ENCODE measurements around the gene ZNF746. TPM values are rescaled to one million over a fixed set of nuclear protein-coding genes. Genes with fewer than 3 reads are reported as not detected.
A peak's percentile ranks its signal among the peaks of the same experiment; 100 is the strongest.
"Not testable (repeated sequence)": the region's sequence is repeated elsewhere in the genome, so short reads cannot be mapped to it uniquely, and the experiment has no call there.

ZNF746 gene
- total RNA-seq, 1 donor from 2014 or later, result 24.8 TPM

DNA sequence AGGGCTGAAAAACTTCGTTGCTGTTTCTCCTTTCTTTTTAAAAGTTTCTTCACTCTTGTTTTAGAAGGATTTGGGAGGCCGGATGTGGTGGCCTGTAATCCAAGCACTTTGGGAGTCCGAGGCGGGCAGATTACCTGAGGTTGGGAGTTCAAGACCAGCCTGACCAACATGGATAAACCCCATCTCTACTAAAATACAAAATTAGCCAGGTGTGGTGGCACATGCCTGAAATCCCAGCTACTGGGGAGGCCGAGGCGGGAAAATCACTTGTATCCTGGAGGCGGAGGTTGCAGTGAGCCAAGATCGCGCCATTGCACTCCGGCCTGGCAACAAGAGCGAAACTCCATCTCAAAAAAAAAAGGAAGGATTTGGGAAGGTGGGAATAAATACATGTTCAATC is 51.6 kb downstream of the ZNF746 start:
- H3K27ac Mint-ChIP-seq, result not testable (repeated sequence)
- peaks cover 46% of the 10 kb centered on the region for H3K36me3 Mint-ChIP-seq (ENCODE audit: low read depth)

DNA sequence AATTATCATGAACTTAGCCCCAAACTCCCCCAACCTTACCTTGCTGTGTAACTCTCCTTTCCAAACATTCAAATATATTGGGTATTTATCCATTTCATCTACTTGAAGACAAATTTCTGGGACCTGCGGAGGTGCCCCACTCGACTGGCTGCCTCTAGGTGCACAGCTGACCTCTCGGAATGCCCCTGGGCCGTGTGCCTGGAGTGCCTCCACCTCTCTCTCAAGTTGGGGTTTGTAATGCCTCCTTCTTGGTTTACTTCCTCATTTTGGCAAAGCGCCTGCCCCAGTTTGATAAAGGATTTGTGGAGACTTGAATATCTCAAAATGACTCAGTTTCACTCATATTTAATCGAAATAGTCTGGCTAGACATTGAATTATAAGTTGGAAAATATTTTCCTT is 53.3 kb downstream of the ZNF746 start:
- H3K4me3 Mint-ChIP-seq, result no peak overlapping the region
- no peaks in the 10 kb centered on the region for H3K27me3 Mint-ChIP-seq
- no peaks in the 10 kb centered on the region for H3K9me3 Mint-ChIP-seq
- intact Hi-C loops (cut with micrococcal nuclease), result no loop called here
- peaks cover 32% of the 10 kb centered on the region for H3K36me3 Mint-ChIP-seq (ENCODE audit: low read depth)
- no peak overlapping the region for H3K27ac Mint-ChIP-seq
- H3K4me1 Mint-ChIP-seq, result peaks cover 14% of the 10 kb centered on the region
- DNase-seq, result no peak

More for the DNA sequence above, 51.6 kb downstream of the ZNF746 start:
- H3K4me1 Mint-ChIP-seq; H3K9me3 Mint-ChIP-seq; H3K27me3 Mint-ChIP-seq; intact Hi-C loops (cut with micrococcal nuclease); H3K4me3 Mint-ChIP-seq; DNase-seq: not testable (repeated sequence)

DNA sequence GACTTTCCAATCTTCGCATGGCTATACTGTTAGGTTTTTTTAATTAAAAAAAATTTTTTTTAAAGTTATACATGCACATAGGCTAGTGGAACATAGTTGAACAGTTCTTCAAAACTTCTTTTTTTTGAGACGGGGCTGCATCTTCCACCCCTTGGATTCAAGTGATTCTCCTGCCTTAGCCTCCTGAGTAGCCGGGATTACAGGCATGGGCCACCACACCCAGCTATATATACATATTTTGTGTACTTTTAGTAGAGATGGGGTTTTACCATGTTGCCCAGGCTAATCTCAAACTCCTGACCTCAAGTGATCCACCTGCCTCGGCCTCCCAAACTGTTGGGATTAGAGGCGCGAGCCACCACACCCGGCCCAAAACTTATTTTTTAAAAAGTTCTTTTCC is 54.1 kb downstream of the ZNF746 start:
- H3K4me3 Mint-ChIP-seq, result no peak overlapping the region
- intact Hi-C loops (cut with micrococcal nuclease), result no loop called here
- no peaks in the 10 kb centered on the region for H3K9me3 Mint-ChIP-seq
- no peaks in the 10 kb centered on the region for H3K27me3 Mint-ChIP-seq
- peaks cover 29% of the 10 kb centered on the region for H3K36me3 Mint-ChIP-seq (ENCODE audit: low read depth)
- peaks cover 17% of the 10 kb centered on the region for H3K4me1 Mint-ChIP-seq
- H3K27ac Mint-ChIP-seq, result no peak overlapping the region
- DNase-seq, result no peak

DNA sequence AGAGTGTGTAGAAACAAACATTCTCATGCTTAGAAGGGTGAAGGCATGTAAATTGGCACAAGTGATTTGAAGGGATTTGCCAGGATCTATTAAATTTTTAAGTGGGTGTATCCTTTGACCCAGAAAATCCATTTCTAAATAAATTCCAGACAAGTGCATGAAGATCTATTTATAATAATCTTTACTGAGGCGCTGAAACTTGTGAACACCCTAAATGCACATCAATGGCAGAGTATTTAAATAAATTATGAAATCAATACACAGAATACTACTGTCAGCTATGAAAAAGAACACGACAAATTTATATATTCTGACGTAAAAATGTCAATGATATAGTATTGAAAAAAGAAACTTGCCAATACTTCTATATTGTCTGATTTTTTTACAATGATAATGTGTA is 54.7 kb downstream of the ZNF746 start:
- Mint-ChIP-seq H3K4me3 (no peak overlapping the region), H3K36me3 (ENCODE audit: low read depth) (peaks cover 29% of the 10 kb centered on the region), H3K9me3 (no peaks in the 10 kb centered on the region), H3K27ac (no peak overlapping the region), H3K4me1 (peaks cover 17% of the 10 kb centered on the region), H3K27me3 (no peaks in the 10 kb centered on the region)
- intact Hi-C loops (cut with micrococcal nuclease), result no loop called here
- no peak for DNase-seq

DNA sequence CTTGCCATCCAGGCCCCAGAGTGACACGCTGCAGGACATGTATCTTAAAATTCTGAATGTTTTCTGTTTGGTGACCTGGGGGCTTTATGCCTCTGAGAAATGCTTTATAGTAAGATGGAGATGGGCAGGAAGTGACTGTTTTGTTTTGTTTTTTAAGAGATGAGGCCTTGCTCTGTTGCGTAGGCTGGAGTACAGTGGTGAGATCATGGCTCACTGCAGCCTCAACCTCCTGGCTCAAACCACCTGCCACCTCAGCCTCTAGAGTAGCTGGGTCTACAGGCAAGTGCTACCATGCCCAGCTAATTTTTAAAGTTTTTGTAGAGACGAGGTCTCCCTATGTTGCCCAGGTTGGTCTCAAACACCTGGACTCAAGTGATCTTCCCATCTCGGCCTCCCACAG is 57.4 kb downstream of the ZNF746 start:
- Mint-ChIP-seq H3K36me3 (ENCODE audit: low read depth) (peaks cover 24% of the 10 kb centered on the region), H3K9me3 (no peaks in the 10 kb centered on the region), H3K4me1 (peaks cover 16% of the 10 kb centered on the region), H3K27ac (peak overlapping the region; percentile 68), H3K4me3 (no peak overlapping the region), H3K27me3 (no peaks in the 10 kb centered on the region)
- DNase-seq, result peak; percentile 68
- intact Hi-C loops (cut with micrococcal nuclease), result no loop called here

DNA sequence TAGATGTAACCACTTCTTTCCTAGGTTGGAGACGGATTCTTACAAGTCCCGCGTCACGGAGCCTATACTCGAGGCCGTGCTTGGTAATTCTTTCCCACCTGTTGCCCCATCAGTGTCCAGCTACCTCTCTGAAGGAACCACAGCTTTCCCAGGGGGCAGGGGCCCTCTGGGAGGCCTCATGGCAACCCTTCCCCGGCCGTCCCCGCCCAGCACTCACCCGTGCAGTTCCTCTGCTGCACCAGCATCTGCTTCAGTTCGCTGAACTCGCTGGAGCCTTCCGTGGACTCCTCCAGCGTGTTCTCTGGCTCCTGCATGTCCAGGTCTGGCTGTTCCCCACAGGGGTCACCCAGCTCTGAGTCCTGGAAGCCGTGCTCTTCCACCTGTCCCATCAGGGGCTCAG is 61.3 kb downstream of the ZNF746 start:
- intact Hi-C loops (cut with micrococcal nuclease), result no loop called here
- Mint-ChIP-seq H3K4me1 (peaks cover 16% of the 10 kb centered on the region), H3K4me3 (no peak overlapping the region), H3K9me3 (no peaks in the 10 kb centered on the region), H3K27me3 (no peaks in the 10 kb centered on the region), H3K27ac (no peak overlapping the region), H3K36me3 (ENCODE audit: low read depth) (peaks cover 37% of the 10 kb centered on the region)
- no peak for DNase-seq

DNA sequence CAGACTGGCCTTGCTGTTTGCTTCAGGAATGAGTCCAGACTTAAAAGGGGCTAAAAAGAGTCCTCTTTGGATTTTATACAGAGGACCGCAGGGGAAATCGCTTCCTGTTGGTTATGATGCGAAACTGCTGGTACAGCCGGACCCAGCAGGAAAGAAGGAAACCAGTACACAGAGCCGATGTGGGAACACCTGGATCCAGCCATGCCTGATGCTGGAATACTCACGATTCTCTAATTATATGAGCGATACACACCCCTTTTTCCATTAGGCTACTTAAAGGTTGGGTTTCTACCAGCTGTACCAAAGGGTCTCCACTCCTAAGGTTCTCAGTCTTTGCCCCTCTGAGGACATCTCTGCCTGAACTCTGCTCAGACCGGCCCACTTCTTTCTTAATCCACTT is 64.5 kb downstream of the ZNF746 start:
- Mint-ChIP-seq H3K36me3 (ENCODE audit: low read depth) (peaks cover 56% of the 10 kb centered on the region), H3K27ac (no peak overlapping the region), H3K9me3 (no peaks in the 10 kb centered on the region), H3K4me3 (no peak overlapping the region), H3K27me3 (no peaks in the 10 kb centered on the region), H3K4me1 (peaks cover 13% of the 10 kb centered on the region)
- DNase-seq, result no peak
- intact Hi-C loops (cut with micrococcal nuclease), result no loop called here

DNA sequence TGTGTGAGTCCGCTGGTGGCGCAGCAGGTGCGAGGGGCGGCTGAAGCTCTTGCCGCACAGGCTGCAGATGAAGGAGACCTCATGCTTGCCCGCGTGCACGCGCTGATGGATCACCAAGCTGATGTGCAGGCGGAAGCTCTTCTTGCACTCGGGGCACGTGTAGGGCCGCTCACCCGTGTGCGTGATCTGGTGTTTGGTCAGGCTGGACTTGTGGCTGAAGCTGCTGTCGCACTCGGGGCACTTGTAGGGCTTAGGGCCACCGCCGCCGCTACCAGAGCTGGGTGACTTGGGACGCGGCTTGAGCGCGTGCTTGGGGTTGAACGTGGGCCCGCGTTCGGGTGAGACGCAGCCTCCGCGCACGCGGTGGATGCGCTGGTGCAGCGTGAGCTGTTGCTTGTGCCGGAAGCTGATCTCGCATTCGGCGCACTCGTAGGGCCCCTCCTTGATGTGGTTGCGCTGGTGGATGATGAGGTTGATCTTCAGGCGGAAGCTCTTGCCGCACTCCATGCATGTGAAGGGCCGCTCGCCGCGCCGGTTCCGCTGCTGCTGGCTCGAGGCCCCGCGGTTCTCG is 65.4 kb downstream of the ZNF746 start:
- intact Hi-C loops (cut with micrococcal nuclease), result no loop called here
- H3K4me1 Mint-ChIP-seq, result peaks cover 12% of the 10 kb centered on the region
- H3K36me3 Mint-ChIP-seq (ENCODE audit: low read depth), result peaks cover 52% of the 10 kb centered on the region
- no peak for DNase-seq
- no peak overlapping the region for H3K27ac Mint-ChIP-seq
- H3K27me3 Mint-ChIP-seq, result no peaks in the 10 kb centered on the region
- no peak overlapping the region for H3K4me3 Mint-ChIP-seq
- H3K9me3 Mint-ChIP-seq, result no peaks in the 10 kb centered on the region

DNA sequence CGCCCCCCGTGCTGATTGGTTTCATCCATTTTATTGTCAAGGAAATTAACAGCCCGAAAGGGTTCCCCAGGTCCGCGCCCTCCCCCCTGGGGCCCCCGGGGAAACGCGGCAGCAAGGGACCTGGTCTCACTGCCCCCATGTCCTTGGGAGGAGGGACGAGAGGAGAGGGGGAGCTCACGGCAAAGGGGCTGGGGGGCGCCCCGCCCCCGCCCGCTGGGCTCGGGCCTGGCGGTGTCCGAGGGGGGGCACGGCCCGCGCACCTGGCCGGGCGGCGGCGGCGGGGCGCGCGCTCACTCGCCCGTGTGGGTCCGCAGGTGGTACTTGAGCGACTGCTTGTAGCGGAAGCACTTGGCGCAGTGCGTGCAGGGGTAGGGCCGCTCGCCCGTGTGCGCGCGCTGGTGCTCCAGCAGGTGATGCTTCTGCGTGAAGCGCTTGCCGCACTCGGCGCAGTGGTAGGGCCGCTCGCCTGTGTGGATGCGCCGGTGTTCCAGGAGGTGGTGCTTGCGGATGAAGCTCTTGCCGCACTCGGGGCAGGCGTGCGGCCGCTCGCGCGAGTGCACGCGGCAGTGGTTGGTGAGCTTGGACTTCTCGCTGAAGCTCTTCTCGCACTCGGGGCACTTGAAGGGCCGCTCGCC is 66.0 kb downstream of the ZNF746 start:
- H3K27me3 Mint-ChIP-seq, result no peaks in the 10 kb centered on the region
- no peaks in the 10 kb centered on the region for H3K9me3 Mint-ChIP-seq
- no peak overlapping the region for H3K4me3 Mint-ChIP-seq
- peaks cover 49% of the 10 kb centered on the region for H3K36me3 Mint-ChIP-seq (ENCODE audit: low read depth)
- no peak overlapping the region for H3K27ac Mint-ChIP-seq
- no peak for DNase-seq
- intact Hi-C loops (cut with micrococcal nuclease), result no loop called here
- H3K4me1 Mint-ChIP-seq, result peaks cover 11% of the 10 kb centered on the region

DNA sequence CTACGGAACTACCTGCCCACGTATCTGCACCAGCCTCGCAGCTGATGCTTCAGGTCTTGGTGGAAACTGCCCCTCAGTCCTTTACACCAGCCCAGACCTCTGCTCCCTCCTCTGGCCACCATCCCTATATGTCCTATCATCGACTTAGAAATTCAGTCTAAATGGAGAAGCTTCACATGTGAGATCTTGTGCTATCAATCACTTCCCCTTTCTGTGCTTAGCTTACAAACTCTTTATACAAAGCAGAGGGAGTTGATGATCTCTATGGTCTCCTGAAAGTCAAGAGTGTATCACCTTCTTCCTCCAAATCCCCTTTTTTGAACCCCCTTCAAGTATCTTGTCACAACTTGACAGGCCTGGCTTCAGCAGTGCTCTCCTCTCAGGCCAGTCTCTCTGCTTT is 67.4 kb downstream of the ZNF746 start:
- intact Hi-C loops (cut with micrococcal nuclease), result no loop called here
- peaks cover 43% of the 10 kb centered on the region for H3K36me3 Mint-ChIP-seq (ENCODE audit: low read depth)

DNA sequence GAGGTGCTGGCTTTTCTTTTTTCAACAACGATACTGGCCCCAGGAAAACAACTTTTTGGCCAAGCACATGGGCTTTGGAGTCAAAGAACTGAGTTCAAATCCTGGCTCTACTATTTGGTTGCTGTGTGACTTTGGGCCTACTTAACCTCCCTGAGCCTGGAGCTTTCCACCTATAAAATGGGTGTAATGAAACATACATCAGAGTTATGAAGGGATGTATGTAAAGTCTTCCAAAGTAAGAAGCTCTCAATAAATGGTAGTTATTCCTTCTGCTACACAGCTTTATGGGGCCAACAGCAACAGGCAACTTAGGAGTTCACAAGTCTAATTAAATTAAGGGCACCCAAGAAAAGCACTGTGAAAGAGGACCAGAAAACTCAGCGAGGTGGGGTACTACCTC is 69.7 kb downstream of the ZNF746 start:
- H3K36me3 Mint-ChIP-seq (ENCODE audit: low read depth), result peaks cover 31% of the 10 kb centered on the region
- peaks cover 11% of the 10 kb centered on the region for H3K4me1 Mint-ChIP-seq
- H3K4me3 Mint-ChIP-seq, result no peak overlapping the region
- intact Hi-C loops (cut with micrococcal nuclease), result no loop called here
- H3K9me3 Mint-ChIP-seq, result no peaks in the 10 kb centered on the region
- H3K27ac Mint-ChIP-seq, result no peak overlapping the region
- no peak for DNase-seq
- peaks cover 6% of the 10 kb centered on the region for H3K27me3 Mint-ChIP-seq

More for the DNA sequence above, 67.4 kb downstream of the ZNF746 start:
- H3K4me1 Mint-ChIP-seq, result peaks cover 11% of the 10 kb centered on the region
- no peaks in the 10 kb centered on the region for H3K27me3 Mint-ChIP-seq
- H3K27ac Mint-ChIP-seq, result no peak overlapping the region
- no peak overlapping the region for H3K4me3 Mint-ChIP-seq
- H3K9me3 Mint-ChIP-seq, result no peaks in the 10 kb centered on the region
- DNase-seq, result no peak

DNA sequence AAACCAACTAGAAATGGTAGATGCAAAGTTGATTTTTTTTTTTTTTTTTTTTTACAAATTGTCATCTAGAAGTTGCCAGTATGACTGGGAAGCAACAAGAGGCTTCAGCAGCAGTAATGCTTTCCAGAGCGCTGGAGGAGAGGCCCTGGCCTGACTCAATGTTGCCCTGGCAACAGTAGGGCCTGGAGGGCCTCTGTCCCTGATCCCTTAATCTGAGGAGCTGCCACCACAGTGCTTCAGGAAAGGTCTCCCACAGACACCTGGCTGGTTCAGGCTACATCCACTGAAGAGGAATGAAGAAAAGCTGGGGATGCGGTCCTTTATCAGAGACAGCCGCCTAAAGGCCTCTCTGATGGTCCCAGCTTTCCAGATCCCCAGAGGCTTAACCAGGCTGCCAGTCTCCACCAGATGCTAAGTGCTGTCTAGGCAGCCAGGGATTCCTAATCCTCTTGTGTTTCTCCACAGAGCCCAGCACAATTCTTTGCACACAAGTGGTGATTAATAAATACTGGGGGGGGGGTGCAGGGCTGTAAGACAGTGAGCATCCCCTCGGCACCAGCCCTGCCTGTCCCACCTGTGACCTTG is 70.4 kb downstream of the ZNF746 start:
- Mint-ChIP-seq H3K36me3 (ENCODE audit: low read depth) (peaks cover 26% of the 10 kb centered on the region), H3K27me3 (peaks cover 6% of the 10 kb centered on the region), H3K4me1 (peaks cover 11% of the 10 kb centered on the region), H3K9me3 (no peaks in the 10 kb centered on the region), H3K4me3 (no peak overlapping the region), H3K27ac (no peak overlapping the region)
- intact Hi-C loops (cut with micrococcal nuclease), result no loop called here
- no peak for DNase-seq

DNA sequence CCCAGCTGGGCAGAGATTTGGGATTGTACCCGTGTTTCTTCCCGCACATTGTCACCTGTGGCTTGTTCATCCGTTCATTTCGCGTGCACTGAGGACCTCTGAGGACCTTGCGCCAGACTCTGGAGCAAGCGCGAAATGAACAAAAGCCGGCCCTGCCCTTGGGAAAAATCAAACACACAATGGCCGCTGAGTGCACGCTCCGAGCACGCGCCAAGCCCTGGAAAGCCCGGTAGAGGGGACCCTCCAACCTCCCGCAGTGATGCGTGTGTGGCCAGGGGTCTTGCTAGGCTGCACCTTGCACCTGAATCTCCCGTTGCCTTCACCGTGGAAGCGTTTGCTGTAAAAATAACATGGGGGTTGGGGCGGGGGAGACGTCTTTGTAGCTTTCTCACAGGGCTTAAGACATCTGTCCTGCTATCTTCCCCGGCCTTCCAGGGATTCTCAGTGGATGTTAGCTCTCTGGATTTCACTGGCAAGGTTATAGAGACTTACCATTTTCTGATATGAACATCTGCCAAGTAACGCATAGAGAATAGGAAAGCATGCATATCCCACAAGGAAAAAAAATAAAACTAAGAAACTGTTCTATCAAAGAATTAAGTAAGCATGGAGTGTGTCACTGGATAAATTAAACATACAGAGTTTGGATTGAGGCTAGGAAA is 74.0 kb downstream of the ZNF746 start:
- Mint-ChIP-seq H3K27me3 (peaks cover 6% of the 10 kb centered on the region), H3K27ac (no peak overlapping the region), H3K36me3 (ENCODE audit: low read depth) (peaks cover 2% of the 10 kb centered on the region), H3K4me3 (peak overlapping the region; percentile 23), H3K9me3 (no peaks in the 10 kb centered on the region), H3K4me1 (peaks cover 5% of the 10 kb centered on the region)
- DNase-seq, result no peak
- intact Hi-C loops (cut with micrococcal nuclease), result loop anchor here (2.0 kb wide), 2 partner anchors 175 to 297 kb away; partner anchors contain the start of gene ZNF425

DNA sequence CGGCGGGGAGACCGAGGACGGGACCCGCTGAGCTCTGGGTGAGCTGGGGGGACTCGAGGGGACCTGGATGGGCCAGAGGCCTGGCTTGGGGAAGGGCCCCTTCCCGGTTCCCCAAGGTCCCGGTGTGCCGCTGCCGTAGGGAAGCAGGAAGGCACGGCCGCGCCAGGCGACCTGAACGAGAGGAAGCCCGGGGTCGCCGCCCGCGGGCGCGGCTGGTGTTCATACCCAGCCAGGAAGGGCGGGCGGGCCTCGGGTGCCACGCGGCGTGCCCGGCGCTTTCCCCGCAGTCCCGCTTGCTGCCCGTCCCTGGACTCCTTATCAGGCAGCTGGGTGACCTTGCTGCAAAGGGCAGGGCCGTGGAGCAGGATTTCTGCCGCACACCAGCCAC is 74.7 kb downstream of the ZNF746 start:
- peak; percentile 78 for DNase-seq
- intact Hi-C loops (cut with micrococcal nuclease), result loop anchor here (1.0 to 2.0 kb wide), 6 partner anchors 37 to 296 kb away; partner anchors contain the start of genes ZNF425, ZNF746 and ZNF783
- no peaks in the 10 kb centered on the region for H3K9me3 Mint-ChIP-seq
- no peak overlapping the region for H3K27ac Mint-ChIP-seq
- H3K27me3 Mint-ChIP-seq, result peaks cover 6% of the 10 kb centered on the region
- peak overlapping the region; percentile 79 for H3K4me3 Mint-ChIP-seq
- no peaks in the 10 kb centered on the region for H3K36me3 Mint-ChIP-seq (ENCODE audit: low read depth)
- peaks cover 5% of the 10 kb centered on the region for H3K4me1 Mint-ChIP-seq
